Effector CD8-positive, alpha-beta T cell (primary cell): Measurements from ENCODE around the gene EXOC6B.

Experiments used
- DNase-seq: peaks from one replicate; lab custom pipeline; 2025; lab: John Stamatoyannopoulos, UW

The EXOC6B gene

GRCh38 chr2:72211777-72212485 is 613.9 kb downstream of the EXOC6B start:
- no peak for DNase-seq

- no peak for DNase-seq
Observed at GRCh38 chr2:72211350-72211749, 614.5 kb downstream of the EXOC6B start.

GRCh38 chr2:72210470-72210869 is 615.4 kb downstream of the EXOC6B start:
- no peak for DNase-seq

- DNase-seq = no peak
Observed at GRCh38 chr2:72208225-72208624, 617.6 kb downstream of the EXOC6B start.

GRCh38 chr2:72207334-72207733 is 618.5 kb downstream of the EXOC6B start:
- DNase-seq = no peak

GRCh38 chr2:72205504-72205881 is 620.3 kb downstream of the EXOC6B start:
- no peak for DNase-seq

- DNase-seq = no peak
Observed at GRCh38 chr2:72204786-72205503, 620.9 kb downstream of the EXOC6B start.

GRCh38 chr2:72204156-72204785 is 621.6 kb downstream of the EXOC6B start:
- DNase-seq = no peak

- DNase-seq = no peak
Observed at GRCh38 chr2:72198532-72199241, 627.1 kb downstream of the EXOC6B start.

GRCh38 chr2:72193723-72194122 is 632.1 kb downstream of the EXOC6B start:
- DNase-seq = no peak

GRCh38 chr2:72191441-72191840 is 634.4 kb downstream of the EXOC6B start:
- DNase-seq = no peak

GRCh38 chr2:72185206-72185605 is 640.6 kb downstream of the EXOC6B start:
- DNase-seq = no peak

- no peak for DNase-seq
Observed at GRCh38 chr2:72183466-72183865, 642.4 kb downstream of the EXOC6B start.

- DNase-seq = no peak
Observed at GRCh38 chr2:72183016-72183415, 642.8 kb downstream of the EXOC6B start.

- DNase-seq = no peak
Observed at GRCh38 chr2:72182547-72182946, 643.3 kb downstream of the EXOC6B start.

GRCh38 chr2:72181616-72182015 is 644.2 kb downstream of the EXOC6B start:
- DNase-seq = no peak

GRCh38 chr2:72180351-72180750 is 645.5 kb downstream of the EXOC6B start:
- DNase-seq = no peak

GRCh38 chr2:72178551-72178950 is 647.3 kb downstream of the EXOC6B start:
- no peak for DNase-seq

- DNase-seq = no peak
Observed at GRCh38 chr2:72176281-72176680, 649.6 kb downstream of the EXOC6B start.

GRCh38 chr2:72175636-72176035 is 650.2 kb downstream of the EXOC6B start:
- DNase-seq = no peak

- no peak for DNase-seq
Observed at GRCh38 chr2:72173640-72174321, 652.1 kb downstream of the EXOC6B start.

GRCh38 chr2:72172478-72172877 is 653.4 kb downstream of the EXOC6B start:
- no peak for DNase-seq
